Thyroid gland (tissue), 4 donors: ENCODE measurements around the gene DISC1. TPM values are rescaled to one million over a fixed set of nuclear protein-coding genes. Genes with fewer than 3 reads are reported as not detected.

Experiments
- DNase-seq, 2 donors: peaks; one replicate each; pipeline ENCODE4 v3.0.0-alpha.2; 2019
- H3K27ac ChIP-seq, 3 donors: fragments of 200-600 bp; sonication (generic); 1 replicate in 2 of 3; 2 replicates in 1 of 3; pipeline ENCODE4 v1.5.1; 2016 to 2019; ENCODE audit warnings: mild to moderate bottlenecking in 1 of 3, moderate library complexity in 1 of 3
- H3K27me3 ChIP-seq: fragments of 200-600 bp; sonication (generic); one replicate; pipeline ENCODE4 v1.5.1; 2019
- H3K36me3 ChIP-seq, 2 donors: fragments of 200-600 bp; sonication (generic); one replicate each; pipeline ENCODE4 v1.5.1; 2016 to 2019
- H3K4me1 ChIP-seq, 2 donors: fragments of 200-600 bp; sonication (generic); one replicate each; pipeline ENCODE4 v1.5.1; 2017 to 2019
- H3K4me3 ChIP-seq, 3 donors: fragments of 200-600 bp; sonication (generic); replicated peaks in 1 of 3; 1 replicate in 2 of 3; 2 replicates in 1 of 3; pipeline ENCODE4 v1.5.1; 2016; ENCODE audit warnings: mild to moderate bottlenecking in 1 of 3
- H3K9me3 ChIP-seq: fragments of 200-600 bp; sonication (generic); one replicate; pipeline ENCODE4 v1.5.1; 2017
- POLR2A ChIP-seq, 2 donors: fragments of 450-650 bp; IDR thresholded peaks; one replicate each; pipeline ENCODE4 v1.6.1; 2017; ENCODE audit warnings: antibody characterized with exemption in 2 of 2, mild to moderate bottlenecking in 2 of 2, moderate library complexity in 1 of 2
- WGBS, 2 donors: methylation state at CpG; one replicate each; pipeline ENCODE4 v1.1.5; 2017; 5-methylcytosine and 5-hydroxymethylcytosine counted together
- intact Hi-C: fragments of 100-400 bp; cut with DNase I; formaldehyde crosslinking; loops from one replicate; pipeline ENCODE4 v1.15.1; 2023
- total RNA-seq, 4 donors: library from RNA; depleted of rRNA; stranded (reverse); fragments of >200 nt; gene quantifications; one replicate each; pipeline ENCODE4 v1.2.3, GENCODE V29; 2016
- TF ChIP-seq, protein P1 (sequence below), 6 experiments: fragments of 200-600 bp in 3 of 6; fragments of 450-650 bp in 3 of 6; sonication (generic) in 3 of 6; IDR thresholded peaks; one replicate each; pipeline ENCODE4 v1.5.1; 2016 to 2019; ENCODE audit warnings: antibody characterized with exemption in 6 of 6, mild to moderate bottlenecking in 2 of 6, inconsistent platforms in 1 of 6, moderate library complexity in 1 of 6

The DISC1 gene
- total RNA-seq, 4 donors from 2014 or later = 6.9 to 17.7 (median 9.8) TPM

DNA sequence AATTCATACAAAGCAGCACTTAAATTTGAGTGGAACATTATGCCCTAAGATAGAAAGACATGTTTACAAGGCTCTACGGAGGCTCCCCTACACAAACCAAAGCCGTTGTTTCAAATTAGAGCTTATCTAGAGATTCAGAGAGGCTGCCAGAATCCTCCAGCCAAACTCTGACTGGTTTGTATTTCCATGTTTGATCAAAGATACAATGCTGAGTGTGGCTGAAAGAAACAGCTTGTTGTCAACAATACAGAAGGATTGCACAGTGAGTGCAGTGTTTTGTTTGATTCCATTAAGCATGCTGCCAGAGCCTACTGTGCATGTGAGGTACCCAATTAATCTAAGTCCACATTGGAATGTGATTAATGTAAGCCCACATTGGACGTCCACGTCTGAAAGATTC is 402.7 kb downstream of the DISC1 start:
- no peak for DNase-seq
- Histone ChIP-seq H3K4me3 (no peak overlapping the region), H3K4me1 (no peaks in the 10 kb centered on the region), H3K27ac (no peak overlapping the region), H3K27me3 (no peaks in the 10 kb centered on the region), H3K36me3 (no peaks in the 10 kb centered on the region), H3K9me3 (no peaks in the 10 kb centered on the region)
- intact Hi-C loops = no loop called here
- TF ChIP-seq, protein P1, sequence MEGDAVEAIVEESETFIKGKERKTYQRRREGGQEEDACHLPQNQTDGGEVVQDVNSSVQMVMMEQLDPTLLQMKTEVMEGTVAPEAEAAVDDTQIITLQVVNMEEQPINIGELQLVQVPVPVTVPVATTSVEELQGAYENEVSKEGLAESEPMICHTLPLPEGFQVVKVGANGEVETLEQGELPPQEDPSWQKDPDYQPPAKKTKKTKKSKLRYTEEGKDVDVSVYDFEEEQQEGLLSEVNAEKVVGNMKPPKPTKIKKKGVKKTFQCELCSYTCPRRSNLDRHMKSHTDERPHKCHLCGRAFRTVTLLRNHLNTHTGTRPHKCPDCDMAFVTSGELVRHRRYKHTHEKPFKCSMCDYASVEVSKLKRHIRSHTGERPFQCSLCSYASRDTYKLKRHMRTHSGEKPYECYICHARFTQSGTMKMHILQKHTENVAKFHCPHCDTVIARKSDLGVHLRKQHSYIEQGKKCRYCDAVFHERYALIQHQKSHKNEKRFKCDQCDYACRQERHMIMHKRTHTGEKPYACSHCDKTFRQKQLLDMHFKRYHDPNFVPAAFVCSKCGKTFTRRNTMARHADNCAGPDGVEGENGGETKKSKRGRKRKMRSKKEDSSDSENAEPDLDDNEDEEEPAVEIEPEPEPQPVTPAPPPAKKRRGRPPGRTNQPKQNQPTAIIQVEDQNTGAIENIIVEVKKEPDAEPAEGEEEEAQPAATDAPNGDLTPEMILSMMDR (IDR thresholded peaks at IDR 0.05) = no peak
- no peak for TF ChIP-seq POLR2A (IDR thresholded peaks at IDR 0.05)
- WGBS, 2 donors = 72 to 83% methylated on average over 4 of the region's 4 CpGs

DNA sequence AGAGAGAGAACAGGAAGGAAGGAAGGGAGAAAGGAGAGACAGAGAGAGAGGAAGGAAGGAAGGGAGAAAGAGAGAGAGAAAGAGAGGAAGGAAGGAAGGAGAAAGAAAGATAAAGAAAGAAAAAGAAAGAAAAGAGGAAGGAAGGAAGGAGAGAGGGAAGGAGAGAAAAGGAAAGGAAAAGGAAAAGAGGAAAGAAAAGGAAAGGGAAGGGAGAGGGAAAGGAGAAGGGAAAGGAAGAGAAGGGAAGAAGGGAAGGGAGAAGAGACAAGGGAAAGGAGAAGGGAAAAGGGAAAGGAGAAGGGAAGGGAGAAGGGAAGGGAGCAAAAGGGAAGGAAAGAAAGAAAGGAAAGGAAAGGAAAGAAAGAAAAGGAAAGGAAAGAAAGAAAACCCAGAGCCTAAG is 404.6 kb downstream of the DISC1 start:
- no peak overlapping the region for H3K27ac ChIP-seq
- H3K36me3 ChIP-seq = no peaks in the 10 kb centered on the region
- no peaks in the 10 kb centered on the region for H3K27me3 ChIP-seq
- TF ChIP-seq, protein P1 (IDR thresholded peaks at IDR 0.05) = no peak
- TF ChIP-seq POLR2A (IDR thresholded peaks at IDR 0.05) = no peak
- H3K4me1 ChIP-seq = no peaks in the 10 kb centered on the region
- H3K4me3 ChIP-seq = no peak overlapping the region
- no peak for DNase-seq
- no peaks in the 10 kb centered on the region for H3K9me3 ChIP-seq
- intact Hi-C loops = no loop called here

DNA sequence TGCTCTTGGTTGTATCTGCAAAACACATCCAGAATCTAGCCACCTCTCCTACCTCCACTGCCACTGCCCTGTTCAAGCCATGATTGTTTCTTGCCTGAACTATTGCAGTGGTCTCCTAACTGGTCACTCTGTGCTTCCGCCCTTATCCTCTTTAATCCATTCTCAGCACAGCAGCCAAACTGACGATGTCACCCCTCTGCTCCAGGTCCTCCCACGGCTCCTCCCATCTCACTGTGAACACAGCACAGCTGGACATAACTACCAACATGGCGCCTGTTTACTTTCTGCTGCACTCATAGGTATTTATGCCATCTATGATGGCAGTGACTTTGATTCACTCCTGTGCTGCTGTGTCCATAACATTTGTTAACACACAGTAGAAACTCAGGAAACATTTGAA is 406.7 kb downstream of the DISC1 start:
- H3K27ac ChIP-seq = no peak overlapping the region
- no peaks in the 10 kb centered on the region for H3K4me1 ChIP-seq
- H3K36me3 ChIP-seq = no peaks in the 10 kb centered on the region
- no peak for DNase-seq
- WGBS, 2 donors = 92 to 94% methylated on average over 4 of the region's 4 CpGs
- no peak for TF ChIP-seq POLR2A (IDR thresholded peaks at IDR 0.05)
- TF ChIP-seq, protein P1 (IDR thresholded peaks at IDR 0.05) = no peak
- H3K9me3 ChIP-seq = no peaks in the 10 kb centered on the region
- no peaks in the 10 kb centered on the region for H3K27me3 ChIP-seq
- intact Hi-C loops = no loop called here
- H3K4me3 ChIP-seq = no peak overlapping the region

DNA sequence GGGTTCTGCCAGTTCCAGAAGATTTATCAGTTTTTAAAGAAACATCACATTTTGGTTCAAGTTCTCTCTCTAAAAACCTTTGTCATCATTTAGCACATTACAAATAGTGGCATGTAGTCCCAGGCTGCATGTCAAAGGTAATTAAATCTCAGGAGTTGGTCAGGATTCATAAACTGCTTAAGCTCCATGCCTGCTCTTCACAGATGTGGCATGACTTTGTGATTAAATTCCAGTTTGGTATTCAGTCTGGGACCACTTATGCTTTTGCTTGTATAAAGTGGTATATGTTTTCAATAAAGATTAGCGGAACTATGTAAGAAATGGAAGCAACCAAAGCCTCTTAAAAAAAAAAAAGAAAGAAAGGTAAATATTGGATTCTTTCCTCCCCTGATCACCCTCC is 408.0 kb downstream of the DISC1 start:
- no peak overlapping the region for H3K4me3 ChIP-seq
- no peaks in the 10 kb centered on the region for H3K36me3 ChIP-seq
- no peak overlapping the region for H3K27ac ChIP-seq
- DNase-seq = no peak
- peaks cover 7 to 9% of the 10 kb centered on the region in 2 donors for H3K4me1 ChIP-seq
- no peak for TF ChIP-seq POLR2A (IDR thresholded peaks at IDR 0.05)
- TF ChIP-seq, protein P1 (IDR thresholded peaks at IDR 0.05) = no peak
- no peaks in the 10 kb centered on the region for H3K9me3 ChIP-seq
- WGBS, 2 donors = 92 to 100% methylated on average over 1 of the region's 1 CpG
- intact Hi-C loops = no loop called here
- no peaks in the 10 kb centered on the region for H3K27me3 ChIP-seq

DNA sequence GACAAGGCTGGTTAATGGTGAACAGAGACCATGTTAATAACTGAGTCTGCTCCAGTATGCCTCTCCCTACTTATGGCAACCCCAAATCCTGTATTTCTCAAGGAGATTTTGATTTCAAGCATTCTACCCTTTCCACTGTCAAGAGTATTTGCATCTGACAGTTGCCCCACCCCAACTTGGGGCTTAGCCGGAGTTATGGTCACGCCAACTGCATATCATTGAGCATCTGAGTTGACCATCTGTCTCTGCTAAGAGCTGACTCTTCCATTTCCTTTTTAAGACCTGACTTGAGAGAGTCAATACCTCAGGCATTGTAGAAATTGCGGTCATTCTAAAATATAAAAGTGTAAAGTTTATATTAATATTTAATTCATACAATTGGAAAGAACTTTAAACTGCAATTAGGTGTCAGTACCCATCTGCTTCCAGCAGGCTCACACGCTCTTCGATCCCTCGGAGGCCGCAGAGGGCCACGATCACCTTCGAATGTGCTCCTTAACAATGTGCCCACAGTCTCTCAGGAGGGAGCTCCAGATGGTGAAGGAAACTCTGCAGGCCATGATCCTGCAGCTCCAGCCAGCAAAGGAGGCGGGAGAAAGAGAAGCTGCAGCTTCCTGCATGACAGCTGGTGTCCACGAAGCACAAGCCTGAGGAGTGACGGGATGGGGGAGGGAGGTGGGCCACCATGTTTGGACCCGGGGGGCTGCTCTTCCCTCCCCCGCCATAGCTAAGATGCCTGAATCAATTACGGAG is 409.8 kb downstream of the DISC1 start:
- no peak for TF ChIP-seq POLR2A (IDR thresholded peaks at IDR 0.05)
- TF ChIP-seq, protein P1 (IDR thresholded peaks at IDR 0.05) = no peak
- no peaks in the 10 kb centered on the region for H3K36me3 ChIP-seq
- peaks cover 7 to 9% of the 10 kb centered on the region in 2 donors for H3K4me1 ChIP-seq
- no peaks in the 10 kb centered on the region for H3K9me3 ChIP-seq
- 90 to 94% methylated on average over 15 of the region's 15 CpGs for WGBS, 2 donors
- no peaks in the 10 kb centered on the region for H3K27me3 ChIP-seq
- intact Hi-C loops = no loop called here
- DNase-seq = no peak
- H3K4me3 ChIP-seq = no peak overlapping the region
- no peak overlapping the region for H3K27ac ChIP-seq
